Kasumi-1 (cell line): ENCODE data around the gene FAM186B.

Source experiments
- DNase-seq, 2 experiments: peaks; one replicate each; lab custom pipeline; 2025; lab: John Stamatoyannopoulos, UW

The FAM186B gene

DNA sequence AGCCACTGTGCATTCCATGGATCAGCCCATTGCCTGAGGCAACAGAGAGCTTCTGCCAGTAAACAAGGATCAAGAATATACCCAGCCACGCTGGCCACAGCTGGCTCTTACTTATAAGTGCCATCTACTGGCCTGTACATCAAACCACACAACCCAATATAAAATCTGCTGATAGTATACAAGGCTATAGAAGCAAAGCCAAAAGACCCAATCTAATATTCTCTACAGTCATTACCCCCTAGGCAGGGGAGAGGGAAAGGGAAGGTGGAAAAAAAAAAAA lies 4.4 kb upstream of the FAM186B start:
- DNase-seq = peak; percentile 11 to 13

DNA sequence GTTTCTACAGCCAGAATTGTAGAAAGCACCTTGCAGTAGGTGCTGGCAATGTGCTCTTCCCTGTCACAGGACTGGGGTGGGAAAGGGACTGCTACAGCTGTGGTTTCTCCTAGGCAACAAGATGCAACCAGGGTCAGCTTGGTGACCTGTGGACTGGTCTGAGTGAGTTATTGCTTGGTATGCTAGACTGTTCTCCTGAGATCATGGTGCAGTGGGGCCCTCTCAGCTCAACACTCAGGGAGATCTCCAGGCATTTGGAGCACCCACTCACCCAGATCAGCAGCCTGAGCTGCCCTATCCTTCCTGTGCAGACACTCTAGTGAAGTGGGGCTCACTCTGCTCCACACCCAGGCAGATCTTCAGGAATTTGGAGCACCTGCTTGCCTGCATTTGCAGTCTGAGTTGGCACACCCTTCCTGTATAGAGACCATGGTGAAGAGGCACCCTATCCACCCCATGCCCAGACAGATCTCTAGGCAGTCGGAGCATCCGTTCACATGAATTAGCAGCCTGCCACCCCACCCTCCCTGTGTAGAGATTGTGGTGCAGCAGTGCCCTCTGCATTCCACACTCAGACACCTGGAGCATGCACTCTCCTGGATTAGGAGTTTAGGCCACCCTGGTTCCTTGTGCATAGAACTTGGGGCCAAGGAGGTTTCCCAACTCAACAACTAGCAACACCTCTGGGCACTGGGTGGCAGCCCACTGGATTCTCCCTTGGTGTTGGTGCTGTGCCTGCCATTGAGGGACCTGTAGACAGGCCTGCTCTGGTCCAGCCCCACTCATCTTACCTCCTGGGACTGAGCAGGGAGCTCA lies 3.8 kb upstream of the FAM186B start:
- no peak for DNase-seq

- peak in 1 of 2 experiments; percentile 10 for DNase-seq
Measured at GRCh38 chr12:49604856-49605255, 583 bp downstream of the FAM186B start.

- DNase-seq = no peak
Measured at GRCh38 chr12:49603721-49604120, 1.7 kb downstream of the FAM186B start.

DNA sequence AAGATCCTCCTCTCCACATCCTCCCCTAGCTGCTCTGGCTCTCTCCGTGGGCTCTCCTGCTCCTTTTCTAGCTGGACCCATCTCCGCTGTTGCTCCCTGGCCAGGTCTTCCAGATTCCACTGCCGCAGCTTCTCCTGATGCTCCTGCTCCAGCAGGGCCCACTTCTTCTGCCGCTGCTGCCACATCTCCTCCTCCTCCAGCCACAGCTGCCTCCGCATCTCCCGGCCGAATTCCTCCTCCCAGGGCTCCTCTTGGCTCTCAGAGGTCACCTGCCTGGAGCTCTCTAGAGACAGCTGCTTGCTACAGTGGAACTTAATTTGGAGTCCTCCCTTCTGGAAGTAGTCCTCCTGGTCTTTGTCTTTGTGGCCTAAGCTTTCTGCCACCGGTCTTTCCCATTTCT lies 5.5 kb downstream of the FAM186B start:
- no peak for DNase-seq

DNA sequence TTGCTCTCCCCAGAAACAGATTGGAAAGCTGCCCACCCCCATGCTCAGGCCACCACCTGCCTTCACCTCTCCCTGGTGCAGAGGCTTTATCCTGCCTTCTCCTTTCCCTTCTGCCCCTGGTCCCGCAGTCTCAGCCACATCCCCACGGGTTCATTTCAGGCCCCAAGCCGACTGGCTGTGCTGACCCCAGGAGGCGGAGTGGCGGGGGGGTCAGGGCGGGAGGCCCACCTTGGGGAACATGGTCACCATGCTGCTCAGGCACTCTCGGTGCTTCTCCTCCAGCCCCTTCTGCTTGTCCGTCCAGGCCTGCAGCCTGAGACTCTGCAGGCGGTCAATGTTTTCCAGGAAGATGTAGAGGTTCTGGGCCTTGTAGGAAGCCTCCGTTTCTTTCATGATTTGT lies 6.9 kb downstream of the FAM186B start:
- DNase-seq = no peak

GRCh38 chr12:49588721-49589516 lies 16.5 kb downstream of the FAM186B start:
- peak; percentile 10 to 37 for DNase-seq

DNA sequence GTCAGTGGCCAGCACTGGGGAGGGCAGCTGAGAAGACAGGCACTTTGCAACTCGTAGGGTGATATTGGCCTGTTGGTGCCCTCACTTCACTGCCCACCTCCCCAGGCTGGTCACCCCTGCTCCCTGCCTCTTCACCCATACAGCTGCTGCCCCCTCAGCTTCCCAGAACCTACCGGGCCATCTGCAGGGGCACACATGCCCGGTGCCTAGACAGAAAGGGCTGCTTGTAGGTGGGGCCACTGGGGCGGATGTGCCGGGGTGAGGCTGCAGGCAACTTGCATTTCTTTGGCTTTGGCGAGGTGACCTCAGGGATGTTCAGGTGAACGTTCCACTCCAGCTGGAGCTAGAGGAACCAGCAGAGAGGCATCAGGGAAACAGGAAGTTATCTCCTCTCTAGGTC lies 17.2 kb downstream of the FAM186B start:
- peak in 1 of 2 experiments; percentile 37 for DNase-seq

DNA sequence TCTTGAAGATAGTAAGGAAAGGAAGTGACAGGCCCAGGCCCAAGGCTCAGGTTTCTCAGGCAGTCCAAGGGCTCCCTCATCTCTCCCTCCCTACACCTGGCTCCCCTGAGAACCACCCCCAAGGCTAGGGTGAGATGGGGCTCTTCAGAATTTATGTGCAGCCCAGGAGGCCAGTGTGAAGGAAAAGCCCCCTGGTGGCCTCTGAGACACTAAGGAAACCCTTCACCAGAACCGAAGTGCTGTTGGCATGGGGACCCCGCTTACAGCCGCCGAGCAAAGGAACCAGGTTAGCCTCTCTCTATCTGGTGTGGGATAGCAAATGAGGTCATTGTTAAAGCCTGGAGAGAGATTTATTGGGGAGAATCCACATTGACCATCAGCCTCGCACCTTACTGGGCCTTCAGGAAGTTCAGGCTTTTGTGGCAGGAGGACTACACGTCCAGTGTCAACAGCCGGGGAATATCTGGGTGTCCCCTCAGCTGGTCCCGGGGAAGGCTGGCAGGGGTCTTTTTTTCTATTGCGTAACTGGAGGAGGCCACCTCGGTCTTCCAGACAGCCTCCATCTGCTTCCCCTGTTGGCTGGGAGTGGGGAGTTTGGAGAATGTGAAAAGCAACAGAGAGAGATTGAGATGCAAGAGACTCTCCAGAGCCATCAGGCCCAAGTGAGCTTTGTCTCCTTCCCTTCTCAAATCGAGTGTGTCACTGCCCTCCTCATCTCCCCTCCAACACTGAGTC lies 18.1 kb downstream of the FAM186B start:
- no peak for DNase-seq

GRCh38 chr12:49585477-49586459 lies 19.7 kb downstream of the FAM186B start:
- DNase-seq = no peak

DNA sequence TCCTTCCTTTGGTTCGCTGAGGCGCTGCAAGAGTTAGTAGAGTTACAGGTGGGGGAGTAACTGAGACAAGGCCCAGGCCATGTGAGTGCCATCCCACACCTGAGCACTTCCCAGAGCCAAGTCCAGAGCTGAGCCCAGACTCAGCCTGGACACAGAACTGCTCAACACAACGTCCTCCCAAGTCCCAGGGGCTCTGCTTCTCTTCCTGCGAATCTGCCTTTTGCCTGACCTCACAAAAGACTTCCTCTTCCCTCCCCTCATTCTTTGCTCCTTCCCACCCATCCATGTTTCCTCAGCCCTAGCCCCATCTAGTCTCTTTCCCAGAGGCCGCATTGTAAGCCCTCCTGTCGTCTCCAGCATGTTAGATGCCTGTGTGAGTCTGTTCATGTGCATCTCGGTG lies 20.8 kb downstream of the FAM186B start:
- DNase-seq = no peak

DNA sequence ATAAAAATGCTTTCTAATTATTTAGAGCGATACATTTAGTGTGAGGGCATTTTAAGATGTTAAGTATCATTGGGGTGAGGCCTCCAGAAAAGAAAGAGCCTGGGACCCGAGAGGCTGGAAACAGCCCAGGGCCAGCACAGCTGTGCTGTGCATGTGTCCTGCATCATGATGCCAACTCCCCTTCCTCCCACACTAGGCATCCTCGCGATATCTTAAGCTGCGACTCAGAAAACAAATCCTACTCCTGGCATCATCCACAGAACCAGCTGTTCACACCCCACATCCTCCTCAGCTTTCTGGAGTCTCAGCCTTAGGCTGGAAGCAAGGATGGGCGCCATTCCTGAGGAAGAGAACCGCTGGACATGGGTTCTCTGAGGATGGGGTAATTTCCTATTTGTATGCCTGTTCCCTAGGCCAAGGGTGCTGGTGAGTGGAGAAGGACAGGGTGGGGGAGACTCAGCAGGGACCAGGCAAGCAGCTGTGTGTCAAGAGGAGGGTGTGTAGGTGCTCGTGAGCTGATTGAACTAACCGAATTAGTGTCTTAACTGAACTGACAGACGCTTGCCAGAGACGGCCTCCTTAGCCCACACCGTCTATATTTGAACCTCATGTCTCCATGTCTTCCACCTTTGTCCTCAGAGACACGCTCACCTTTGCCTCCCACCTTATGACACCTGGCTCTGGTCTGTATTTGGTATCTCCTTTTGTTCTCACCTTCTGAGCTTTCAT lies 21.9 kb downstream of the FAM186B start:
- no peak for DNase-seq

- no peak for DNase-seq
Measured at GRCh38 chr12:49582850-49583249, 22.6 kb downstream of the FAM186B start.

- DNase-seq = no peak
Measured at GRCh38 chr12:49582201-49582600, 23.2 kb downstream of the FAM186B start.

DNA sequence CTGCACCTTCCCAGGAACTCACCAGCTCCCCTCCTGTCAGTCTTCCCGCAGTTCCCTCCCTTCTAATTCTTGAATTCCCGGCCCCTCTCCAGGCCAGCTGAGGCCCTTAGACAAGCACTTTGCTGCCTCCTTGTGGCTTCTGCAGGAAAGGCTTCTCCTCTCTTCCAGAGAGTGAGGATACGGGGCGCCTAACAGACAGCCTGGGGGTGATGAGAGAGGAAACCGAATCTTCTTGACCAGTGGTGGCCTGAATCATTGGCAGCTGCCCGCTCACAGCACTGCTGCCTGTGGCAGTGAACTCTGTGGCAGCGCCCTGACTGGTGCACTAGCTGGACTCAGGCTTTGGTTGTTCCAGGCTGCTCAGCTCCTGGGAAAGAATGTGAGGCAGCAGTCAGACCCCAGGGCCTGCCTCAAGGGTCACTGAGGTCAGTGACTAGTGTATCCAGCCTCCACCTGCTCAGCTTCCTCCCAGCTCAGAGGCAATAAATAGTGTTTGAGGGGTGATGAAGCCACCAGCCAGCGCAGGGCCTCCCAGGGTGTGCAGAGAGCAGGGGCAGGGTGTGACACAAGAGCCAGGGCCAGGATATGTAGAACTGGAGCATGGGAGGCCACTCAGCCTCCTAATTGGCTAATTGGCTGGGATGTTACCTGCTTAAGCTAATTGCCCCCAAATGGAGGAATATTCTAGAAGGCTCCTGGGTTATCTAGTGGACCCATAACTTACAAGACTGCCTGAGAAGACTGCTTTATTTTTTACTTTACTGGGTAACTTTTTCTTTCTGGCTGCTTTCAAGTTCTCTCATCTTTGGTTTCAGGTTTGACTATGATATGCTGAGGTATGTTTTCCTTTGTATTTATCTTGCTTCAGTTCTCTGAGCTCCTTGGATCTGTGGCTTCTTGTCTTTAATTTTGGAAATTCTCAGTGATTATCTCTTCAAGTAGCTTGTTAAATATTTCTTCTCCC lies 24.6 kb downstream of the FAM186B start:
- peak; percentile 59 to 67 for DNase-seq

DNA sequence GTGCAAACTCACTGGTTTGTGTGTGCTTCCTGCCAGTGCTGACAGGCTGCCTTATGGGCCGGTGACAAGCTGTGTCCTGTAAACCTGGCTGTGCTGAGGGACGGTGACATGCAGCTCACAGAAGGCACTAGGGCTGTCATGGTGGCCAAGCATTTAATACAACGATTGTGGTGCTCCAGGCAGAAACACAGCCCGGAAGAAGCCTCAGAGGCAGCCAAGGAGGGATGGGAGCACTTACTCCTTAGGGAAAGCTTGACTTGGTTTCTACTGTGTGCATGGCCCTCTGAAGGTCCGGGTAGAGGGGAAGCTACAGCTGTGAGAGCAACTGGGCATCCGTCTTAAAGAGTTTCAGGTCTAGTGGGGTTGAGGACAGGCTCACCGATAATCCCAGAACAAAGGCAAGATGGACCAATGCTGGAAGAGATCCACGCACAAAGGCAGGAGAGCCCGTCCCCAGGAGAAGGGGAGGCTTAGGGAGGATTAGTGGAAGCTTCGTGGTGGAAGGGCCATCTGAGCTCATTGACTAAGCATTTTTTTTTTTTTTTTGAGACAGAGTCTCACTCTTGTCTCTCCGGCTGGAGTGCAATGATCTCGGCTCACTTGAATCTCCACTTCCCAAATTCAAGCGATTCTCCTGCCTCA lies 26.8 kb downstream of the FAM186B start:
- no peak for DNase-seq

DNA sequence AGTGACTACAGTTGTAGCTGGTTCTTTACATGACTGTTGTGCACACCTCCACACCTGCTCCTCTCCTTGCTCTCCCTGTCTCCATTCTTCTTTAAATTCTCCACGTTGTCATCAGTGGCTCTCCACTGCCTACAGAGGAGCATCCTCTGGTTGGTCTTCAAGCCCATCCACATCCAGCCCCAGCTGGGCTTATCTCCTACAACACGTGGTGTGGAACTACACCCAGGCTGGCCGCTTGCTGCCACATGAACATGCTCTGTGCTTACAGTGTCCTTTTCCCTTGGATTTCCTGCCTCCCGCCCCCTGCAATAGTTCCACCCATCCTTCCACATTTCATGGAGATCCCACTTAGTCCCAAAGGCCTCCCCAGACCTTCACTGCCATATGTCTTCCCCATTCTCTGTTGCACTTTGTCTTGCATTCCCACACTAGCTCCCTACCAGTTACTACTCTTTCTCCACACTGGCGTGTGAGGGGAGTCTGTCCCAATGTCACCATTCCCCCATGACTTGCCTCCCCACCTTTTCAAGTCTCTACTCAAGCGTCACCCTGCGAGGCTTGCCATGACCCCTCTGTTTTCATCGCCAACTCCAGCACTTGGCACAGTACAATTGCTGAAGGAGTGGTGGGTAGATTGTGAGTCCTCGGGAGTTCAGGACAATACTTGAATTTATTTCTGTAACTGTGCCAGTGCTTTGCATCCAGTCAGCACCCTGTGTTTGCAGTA lies 27.7 kb downstream of the FAM186B start:
- no peak for DNase-seq

DNA sequence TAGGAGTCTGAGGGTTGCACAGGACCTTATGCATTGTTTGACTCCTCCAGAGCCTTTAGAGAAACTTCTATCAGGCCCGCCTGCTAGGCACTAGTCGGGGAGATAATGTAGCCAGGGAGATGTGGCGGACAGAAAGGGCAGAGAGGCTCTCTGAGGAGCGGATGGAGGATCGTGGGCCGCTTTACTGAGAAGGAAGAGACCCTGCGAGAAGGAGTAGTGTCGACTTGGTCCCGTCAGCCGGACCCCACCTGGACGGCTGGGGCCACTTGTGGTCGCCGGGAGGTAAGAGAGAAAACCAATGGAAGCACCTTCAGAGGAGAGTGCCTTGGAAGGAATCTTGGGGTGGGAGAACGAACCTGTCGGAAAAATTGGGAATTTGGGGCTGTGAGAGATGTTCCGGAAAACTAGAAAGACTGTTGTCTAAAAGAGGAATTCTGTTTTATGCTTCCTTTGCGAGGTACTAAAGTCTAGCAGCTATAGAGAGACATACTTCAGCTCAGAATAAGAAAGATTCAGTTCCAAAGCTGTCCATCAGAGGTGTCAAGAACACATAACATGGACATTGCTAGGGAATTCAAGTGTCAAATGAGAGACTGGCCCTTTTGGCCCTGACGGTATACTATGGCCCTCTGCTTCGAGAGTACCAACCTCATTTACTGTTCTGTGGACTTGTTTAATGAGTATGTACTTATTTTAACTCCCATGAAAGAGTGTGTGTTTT lies 36.8 kb downstream of the FAM186B start:
- DNase-seq = peak; percentile 45 to 60
